HepG2 (cell line): ENCODE results near the gene THADA. TPM values are rescaled to one million over a fixed set of nuclear protein-coding genes. Genes with fewer than 3 reads are reported as not detected.

Experiments
- ATF3 ChIP-seq: sonication (generic); formaldehyde crosslinking; IDR thresholded peaks from 2 replicates; pipeline ENCODE4 v1.4.0; 2020; ENCODE audit warnings: missing genetic modification reagents
- BHLHE40 ChIP-seq: IDR thresholded peaks from 2 replicates; pipeline ENCODE4 v1.6.1; 2011; ENCODE audit warnings: low read length, improper control_type of control experiment
- BRD4 ChIP-seq: sonication (generic); formaldehyde crosslinking; IDR thresholded peaks from 2 replicates; pipeline ENCODE4 v1.4.0; 2020; ENCODE audit warnings: missing genetic modification reagents
- CREBL2 ChIP-seq: sonication (generic); formaldehyde crosslinking; IDR thresholded peaks from 2 replicates; pipeline ENCODE4 v1.8.1; 2023; ENCODE audit warnings: missing genetic modification reagents, mild to moderate bottlenecking, borderline replicate concordance
- NFKB2 ChIP-seq: sonication (generic); formaldehyde crosslinking; IDR thresholded peaks from 2 replicates; pipeline ENCODE4 v1.4.0; 2020; ENCODE audit warnings: missing genetic modification reagents, borderline replicate concordance
- NR0B2 ChIP-seq: sonication (generic); formaldehyde crosslinking; IDR thresholded peaks from 2 replicates; pipeline ENCODE4 v1.4.0; 2020; ENCODE audit warnings: mild to moderate bottlenecking, missing genetic modification reagents
- NR2F2 ChIP-seq: IDR thresholded peaks from 2 replicates; pipeline ENCODE4 v1.6.1; 2012; ENCODE audit warnings: low read depth, inconsistent platforms, borderline replicate concordance
- PBX2 ChIP-seq: IDR thresholded peaks from 2 replicates; pipeline ENCODE4 v1.6.1; 2016; ENCODE audit warnings: control low read depth
- SALL2 ChIP-seq: sonication (generic); formaldehyde crosslinking; IDR thresholded peaks from 2 replicates; pipeline ENCODE4 v1.8.1; 2023; ENCODE audit warnings: mild to moderate bottlenecking, missing genetic modification reagents, inconsistent platforms
- SAP130 ChIP-seq: IDR thresholded peaks from 2 replicates; pipeline ENCODE4 v1.6.1; 2016; ENCODE audit warnings: low read depth
- SP2 ChIP-seq: sonication (generic); formaldehyde crosslinking; IDR thresholded peaks from 2 replicates; pipeline ENCODE4 v1.5.1; 2020; ENCODE audit warnings: mild to moderate bottlenecking, missing genetic modification reagents
- TAF15 ChIP-seq: fragments of 200-400 bp; formaldehyde crosslinking; IDR thresholded peaks from one replicate; pipeline ENCODE4 v1.6.1; 2018; ENCODE audit warnings: mild to moderate bottlenecking, low read depth, low read length; ENCODE audit not compliant: poor library complexity, severe bottlenecking
- TCF12 ChIP-seq, 2 experiments: fragments of 450-650 bp in 1 of 2; sonication (generic) in 1 of 2; formaldehyde crosslinking in 1 of 2; IDR thresholded peaks; 2 replicates each; pipeline versions ENCODE4 v1.6.1 to v1.8.0; 2017 to 2022; ENCODE audit warnings: antibody characterized with exemption in 1 of 2, mild to moderate bottlenecking in 1 of 2, missing genetic modification reagents in 1 of 2, moderate library complexity in 1 of 2
- THRA ChIP-seq: sonication (generic); formaldehyde crosslinking; IDR thresholded peaks from 2 replicates; pipeline ENCODE4 v1.4.0; 2020; ENCODE audit warnings: missing genetic modification reagents, borderline replicate concordance
- YY1 ChIP-seq: IDR thresholded peaks from 2 replicates; pipeline ENCODE4 v1.6.1; 2011; ENCODE audit warnings: low read length, low read depth, moderate library complexity, mild to moderate bottlenecking; ENCODE audit not compliant: insufficient read depth, insufficient replicate concordance
- ZBTB34 ChIP-seq: sonication (generic); formaldehyde crosslinking; IDR thresholded peaks from 2 replicates; pipeline ENCODE4 v1.8.0; 2022; ENCODE audit warnings: mild to moderate bottlenecking, missing genetic modification reagents
- ZFP62 ChIP-seq: sonication (generic); formaldehyde crosslinking; IDR thresholded peaks from 2 replicates; pipeline ENCODE4 v1.4.0; 2020; ENCODE audit warnings: missing genetic modification reagents
- ZFY ChIP-seq: sonication (generic); formaldehyde crosslinking; IDR thresholded peaks from 2 replicates; pipeline ENCODE4 v1.4.0; 2020; ENCODE audit warnings: missing genetic modification reagents
- ZNF256 ChIP-seq: sonication (generic); formaldehyde crosslinking; conservative IDR thresholded peaks from 2 replicates; pipeline ENCODE4 v1.4.0; 2020; ENCODE audit warnings: missing genetic modification reagents
- ZNF382 ChIP-seq: sonication (generic); formaldehyde crosslinking; IDR thresholded peaks from 2 replicates; pipeline ENCODE4 v1.5.0; 2020; ENCODE audit warnings: missing genetic modification reagents, mild to moderate bottlenecking, borderline replicate concordance
- ZNF432 ChIP-seq: sonication (generic); formaldehyde crosslinking; IDR thresholded peaks from 2 replicates; pipeline ENCODE4 v1.5.0; 2020; ENCODE audit warnings: missing genetic modification reagents, mild to moderate bottlenecking, borderline replicate concordance
- ZNF460 ChIP-seq: sonication (generic); formaldehyde crosslinking; IDR thresholded peaks from 2 replicates; pipeline ENCODE4 v1.5.1; 2020; ENCODE audit warnings: missing genetic modification reagents, mild to moderate bottlenecking, borderline replicate concordance
- ZNF572 ChIP-seq: sonication (generic); formaldehyde crosslinking; IDR thresholded peaks from 2 replicates; pipeline ENCODE4 v1.5.1; 2020; ENCODE audit warnings: mild to moderate bottlenecking, missing genetic modification reagents
- ZNF605 ChIP-seq: sonication (generic); formaldehyde crosslinking; IDR thresholded peaks from 2 replicates; pipeline ENCODE4 v1.8.0; 2022; ENCODE audit warnings: mild to moderate bottlenecking, missing genetic modification reagents
- ZNF670 ChIP-seq: sonication (generic); formaldehyde crosslinking; IDR thresholded peaks from 2 replicates; pipeline ENCODE4 v1.8.0; 2022; ENCODE audit warnings: mild to moderate bottlenecking, missing genetic modification reagents, borderline replicate concordance
- ZNF720 ChIP-seq: sonication (generic); formaldehyde crosslinking; IDR thresholded peaks from 2 replicates; pipeline ENCODE4 v1.4.0; 2020; ENCODE audit warnings: missing genetic modification reagents
- polyA plus RNA-seq, 8 experiments: library from polyadenylated mRNA; depleted of rRNA in 3 of 8; stranded (reverse) in 7 of 8; unstranded in 1 of 8; fragments of >200 nt; fragmentation: Illumina TruSeq in 4 of 8; extraction: Trizol in 4 of 8; gene quantifications; 2 replicates each; pipeline versions ENCODE4 v1.2.1 to v1.2.3, GENCODE V29; 2011 to 2016; ENCODE audit warnings: low read depth in 4 of 8, missing spikeins in 1 of 8, mixed read lengths in 1 of 8; ENCODE audit not compliant: insufficient read depth in 1 of 8
- total RNA-seq, 5 experiments: library from RNA; depleted of rRNA; stranded (reverse); fragments of >200 nt; fragmentation: Illumina TruSeq; extraction: Trizol; gene quantifications; 2 replicates each; pipeline ENCODE4 v1.2.3, GENCODE V29; 2016; ENCODE audit warnings: low read depth in 1 of 5

Gene THADA
- total and polyA plus RNA-seq, 2 of the 13 experiments (the other 11 are each of a cell fraction or from before 2014, with no cell fraction given): 12.7 to 21.7 TPM

GRCh38 chr2:43225093-43225787, 370.6 kb downstream of the THADA start (continued):
- TF ChIP-seq ZNF460: no peak
- TF ChIP-seq TAF15: peak; percentile 40
- TF ChIP-seq SP2 (CRISPR knock-in tag): no peak
- TF ChIP-seq ATF3 (CRISPR knock-in tag): no peak
- no peak for TF ChIP-seq ZNF670 (CRISPR knock-in tag)
- TF ChIP-seq YY1: no peak
- no peak for TF ChIP-seq ZNF382 (CRISPR knock-in tag)
- TF ChIP-seq PBX2 (CRISPR knock-in tag): no peak
- no peak for TF ChIP-seq ZNF605 (CRISPR knock-in tag)
- no peak for TF ChIP-seq ZNF432
- peak; percentile 11; the same call in 1 of the 2 replicates for TF ChIP-seq CREBL2 (CRISPR knock-in tag)
- TF ChIP-seq SAP130 (CRISPR knock-in tag): peak; percentile 52
- TF ChIP-seq ZFP62 (CRISPR knock-in tag): no peak
- TF ChIP-seq BRD4: no peak
- TF ChIP-seq ZNF720 (CRISPR knock-in tag): no peak
- TF ChIP-seq BHLHE40: peak; percentile 84
- TF ChIP-seq ZFY (CRISPR knock-in tag): no peak; the same call in 1 of the 2 replicates
- no peak for TF ChIP-seq NR2F2
- no peak for TF ChIP-seq NR0B2 (CRISPR knock-in tag)
- peak; percentile 58; the same call in 1 of the 2 replicates for TF ChIP-seq ZBTB34 (CRISPR knock-in tag)
- TF ChIP-seq NFKB2 (CRISPR knock-in tag): peak; percentile 76; the same call in 1 of the 2 replicates
- TF ChIP-seq ZNF572 (CRISPR knock-in tag): no peak
- no peak for TF ChIP-seq THRA
- no peak for TF ChIP-seq TCF12 (IDR thresholded peaks at IDR 0.05)
- TF ChIP-seq TCF12 (CRISPR knock-in tag; IDR thresholded peaks at IDR 0.05): no peak
- TF ChIP-seq SALL2 (CRISPR knock-in tag): no peak
- TF ChIP-seq ZNF256 (CRISPR knock-in tag): no peak; the same call in 1 of the 2 replicates
